Measurements from ENCODE around the gene NALCN.

DNA sequence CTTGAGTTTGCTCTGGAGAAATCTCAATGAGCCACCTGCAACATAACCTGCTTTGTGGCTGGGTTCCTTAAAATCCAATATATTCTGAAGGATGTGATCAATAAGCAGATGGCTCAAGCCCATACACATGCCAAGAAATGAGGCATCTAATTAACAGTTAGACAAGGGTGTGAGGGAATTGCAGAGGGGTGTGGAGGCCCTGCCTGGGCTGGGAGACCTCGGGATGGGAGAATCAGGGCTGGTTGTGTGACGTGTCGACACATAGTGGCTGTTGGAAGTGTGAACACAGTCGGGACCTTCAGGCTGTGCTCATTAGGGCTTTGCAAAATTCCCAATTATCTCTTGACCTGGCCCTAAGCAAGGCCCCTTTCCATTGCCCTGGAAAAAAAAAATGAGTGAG is 379.8 kb downstream of the NALCN start:
- TF ChIP-seq, protein P1, sequence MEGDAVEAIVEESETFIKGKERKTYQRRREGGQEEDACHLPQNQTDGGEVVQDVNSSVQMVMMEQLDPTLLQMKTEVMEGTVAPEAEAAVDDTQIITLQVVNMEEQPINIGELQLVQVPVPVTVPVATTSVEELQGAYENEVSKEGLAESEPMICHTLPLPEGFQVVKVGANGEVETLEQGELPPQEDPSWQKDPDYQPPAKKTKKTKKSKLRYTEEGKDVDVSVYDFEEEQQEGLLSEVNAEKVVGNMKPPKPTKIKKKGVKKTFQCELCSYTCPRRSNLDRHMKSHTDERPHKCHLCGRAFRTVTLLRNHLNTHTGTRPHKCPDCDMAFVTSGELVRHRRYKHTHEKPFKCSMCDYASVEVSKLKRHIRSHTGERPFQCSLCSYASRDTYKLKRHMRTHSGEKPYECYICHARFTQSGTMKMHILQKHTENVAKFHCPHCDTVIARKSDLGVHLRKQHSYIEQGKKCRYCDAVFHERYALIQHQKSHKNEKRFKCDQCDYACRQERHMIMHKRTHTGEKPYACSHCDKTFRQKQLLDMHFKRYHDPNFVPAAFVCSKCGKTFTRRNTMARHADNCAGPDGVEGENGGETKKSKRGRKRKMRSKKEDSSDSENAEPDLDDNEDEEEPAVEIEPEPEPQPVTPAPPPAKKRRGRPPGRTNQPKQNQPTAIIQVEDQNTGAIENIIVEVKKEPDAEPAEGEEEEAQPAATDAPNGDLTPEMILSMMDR (IDR thresholded peaks at IDR 0.05), result no peak
- no peak for TF ChIP-seq POLR2A (IDR thresholded peaks at IDR 0.05)

All from right lobe of liver (tissue), 4 donors.